ENCODE measurements around the gene ELK3. TPM values are rescaled to one million over a fixed set of nuclear protein-coding genes. Genes with fewer than 3 reads are reported as not detected.

Gene ELK3
- total and polyA plus RNA-seq, 8 donors, result 2.2 to 21.7 (median 12.7) TPM

- 91 to 94% (median 93%) methylated on average over 6 of the region's 6 CpGs for WGBS, 5 donors
These were observed 7.4 kb downstream of the ELK3 start for GRCh38 chr12:96201272-96202227.

DNA sequence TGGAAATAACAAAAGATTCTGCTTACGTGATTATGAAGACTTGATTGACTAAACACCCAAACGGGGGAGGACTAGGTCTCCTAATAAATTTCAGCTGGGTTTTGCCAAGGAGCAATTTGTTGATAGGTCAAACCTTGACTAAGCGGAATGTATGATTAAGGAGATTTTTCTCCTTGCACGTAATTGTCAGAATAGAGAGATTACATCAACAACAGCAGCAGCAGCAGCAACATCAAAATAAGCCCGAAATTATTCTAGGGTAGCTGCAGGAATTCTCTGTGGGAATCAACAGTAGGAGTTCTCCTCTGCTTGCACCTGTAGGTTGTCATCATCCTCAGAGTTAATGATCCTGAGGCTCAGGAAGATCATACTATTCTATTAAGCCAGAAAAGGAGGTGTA lies 10.2 kb downstream of the ELK3 start:
- Histone ChIP-seq H3K36me3 (no peaks in the 10 kb centered on the region), H3K4me1 (peaks cover 4 to 36% (median 13%) of the 10 kb centered on the region in 4 donors), H3K27ac (no peak overlapping the region), H3K27me3 (no peaks in the 10 kb centered on the region), H3K9me3 (no peaks in the 10 kb centered on the region), H3K4me3 (no peak overlapping the region)
- 78 to 92% (median 90%) methylated on average over 5 of the region's 5 CpGs for WGBS, 5 donors
- DNase-seq, result no peak
- intact Hi-C loops (cut with DNase I; ENCODE audit: low total_unique reads), result no loop called here
- TF ChIP-seq POLR2A (IDR thresholded peaks at IDR 0.05), result no peak
- TF ChIP-seq POLR2AphosphoS5 (IDR thresholded peaks at IDR 0.05), result no peak
- TF ChIP-seq, protein P1, sequence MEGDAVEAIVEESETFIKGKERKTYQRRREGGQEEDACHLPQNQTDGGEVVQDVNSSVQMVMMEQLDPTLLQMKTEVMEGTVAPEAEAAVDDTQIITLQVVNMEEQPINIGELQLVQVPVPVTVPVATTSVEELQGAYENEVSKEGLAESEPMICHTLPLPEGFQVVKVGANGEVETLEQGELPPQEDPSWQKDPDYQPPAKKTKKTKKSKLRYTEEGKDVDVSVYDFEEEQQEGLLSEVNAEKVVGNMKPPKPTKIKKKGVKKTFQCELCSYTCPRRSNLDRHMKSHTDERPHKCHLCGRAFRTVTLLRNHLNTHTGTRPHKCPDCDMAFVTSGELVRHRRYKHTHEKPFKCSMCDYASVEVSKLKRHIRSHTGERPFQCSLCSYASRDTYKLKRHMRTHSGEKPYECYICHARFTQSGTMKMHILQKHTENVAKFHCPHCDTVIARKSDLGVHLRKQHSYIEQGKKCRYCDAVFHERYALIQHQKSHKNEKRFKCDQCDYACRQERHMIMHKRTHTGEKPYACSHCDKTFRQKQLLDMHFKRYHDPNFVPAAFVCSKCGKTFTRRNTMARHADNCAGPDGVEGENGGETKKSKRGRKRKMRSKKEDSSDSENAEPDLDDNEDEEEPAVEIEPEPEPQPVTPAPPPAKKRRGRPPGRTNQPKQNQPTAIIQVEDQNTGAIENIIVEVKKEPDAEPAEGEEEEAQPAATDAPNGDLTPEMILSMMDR (IDR thresholded peaks at IDR 0.05), result no peak
- no peak for TF ChIP-seq EP300 (IDR thresholded peaks at IDR 0.05)

More at GRCh38 chr12:96201272-96202227, 7.4 kb downstream of the ELK3 start:
- H3K9me3 ChIP-seq, result no peaks in the 10 kb centered on the region
- no peaks in the 10 kb centered on the region for H3K27me3 ChIP-seq
- no peak overlapping the region for H3K4me3 ChIP-seq
- H3K27ac ChIP-seq, result no peak overlapping the region
- H3K4me1 ChIP-seq, result peaks cover 9 to 45% (median 18%) of the 10 kb centered on the region in 4 donors
- intact Hi-C loops (cut with DNase I; ENCODE audit: low total_unique reads), result no loop called here
- TF ChIP-seq POLR2AphosphoS5 (IDR thresholded peaks at IDR 0.05) (no peak), POLR2A (IDR thresholded peaks at IDR 0.05) (no peak), EP300 (IDR thresholded peaks at IDR 0.05) (no peak)
- TF ChIP-seq, protein P1 (IDR thresholded peaks at IDR 0.05), result no peak
- H3K36me3 ChIP-seq, result no peaks in the 10 kb centered on the region
- DNase-seq, result no peak

DNA sequence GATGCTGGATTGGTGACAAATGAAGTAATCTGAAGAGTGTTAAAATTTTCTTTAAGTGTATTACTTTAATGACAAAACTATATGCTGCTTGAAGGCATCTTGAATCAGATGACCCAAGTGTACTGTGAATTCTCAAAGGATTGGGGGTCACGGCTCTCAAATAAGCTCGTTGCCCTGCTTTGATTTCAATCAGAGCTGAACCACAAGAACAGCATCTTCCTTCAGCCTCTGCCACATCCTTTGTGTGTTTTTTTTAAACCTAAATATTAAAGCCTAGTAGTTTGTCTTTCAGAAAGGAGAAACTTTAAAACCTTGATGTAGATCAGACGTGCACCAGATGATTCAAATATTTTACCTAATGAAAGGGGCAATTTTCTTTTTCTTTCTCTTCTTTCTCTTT lies 11.7 kb downstream of the ELK3 start:
- 62 to 72% (median 69%) methylated on average over 3 of the region's 3 CpGs for WGBS, 5 donors
- intact Hi-C loops (cut with DNase I; ENCODE audit: low total_unique reads), result no loop called here
- Histone ChIP-seq H3K27me3 (no peaks in the 10 kb centered on the region), H3K9me3 (no peaks in the 10 kb centered on the region), H3K27ac (no peak overlapping the region), H3K36me3 (no peaks in the 10 kb centered on the region), H3K4me3 (no peak overlapping the region), H3K4me1 (peaks cover 4 to 48% (median 14%) of the 10 kb centered on the region in 4 donors)
- DNase-seq, result no peak
- no peak for TF ChIP-seq EP300 (IDR thresholded peaks at IDR 0.05)
- TF ChIP-seq, protein P1 (IDR thresholded peaks at IDR 0.05), result no peak
- TF ChIP-seq POLR2AphosphoS5 (IDR thresholded peaks at IDR 0.05), result no peak
- TF ChIP-seq POLR2A (IDR thresholded peaks at IDR 0.05), result no peak

- intact Hi-C loops (cut with DNase I; ENCODE audit: low total_unique reads), result no loop called here
- Histone ChIP-seq H3K4me1 (peaks cover 7 to 58% (median 19%) of the 10 kb centered on the region in 4 donors), H3K27ac (peak overlapping the region in 1 of 5 donors; percentile 44), H3K4me3 (no peak overlapping the region), H3K36me3 (no peaks in the 10 kb centered on the region), H3K9me3 (no peaks in the 10 kb centered on the region), H3K27me3 (no peaks in the 10 kb centered on the region)
- no peak for DNase-seq
- TF ChIP-seq POLR2A (IDR thresholded peaks at IDR 0.05) (no peak), EP300 (IDR thresholded peaks at IDR 0.05) (no peak), POLR2AphosphoS5 (IDR thresholded peaks at IDR 0.05) (no peak)
- TF ChIP-seq, protein P1 (IDR thresholded peaks at IDR 0.05), result no peak
- 69 to 78% (median 77%) methylated on average over 4 of the region's 4 CpGs for WGBS, 5 donors
These were observed 12.9 kb downstream of the ELK3 start for GRCh38 chr12:96206936-96207662.

Data from stomach (tissue), 9 donors.